Prostate gland (tissue), 2 donors: ENCODE data around the gene RYR2.

Experiments
- CTCF ChIP-seq, 4 experiments: fragments of 200-600 bp in 2 of 4; fragments of 450-650 bp in 2 of 4; sonication (generic) in 2 of 4; IDR thresholded peaks; 1 replicate in 3 of 4; 2 replicates in 1 of 4; pipeline ENCODE4 v1.5.1; 2016 to 2019; ENCODE audit warnings: antibody characterized with exemption in 4 of 4, mild to moderate bottlenecking in 2 of 4, moderate library complexity in 2 of 4
- POLR2A ChIP-seq: fragments of 450-650 bp; IDR thresholded peaks from one replicate; pipeline ENCODE4 v1.6.1; 2016; ENCODE audit warnings: antibody characterized with exemption, mild to moderate bottlenecking
- POLR2AphosphoS5 ChIP-seq: sonication (generic); formaldehyde crosslinking; IDR thresholded peaks from one replicate; pipeline ENCODE4 v1.6.1; 2017; ENCODE audit warnings: antibody characterized with exemption

DNA sequence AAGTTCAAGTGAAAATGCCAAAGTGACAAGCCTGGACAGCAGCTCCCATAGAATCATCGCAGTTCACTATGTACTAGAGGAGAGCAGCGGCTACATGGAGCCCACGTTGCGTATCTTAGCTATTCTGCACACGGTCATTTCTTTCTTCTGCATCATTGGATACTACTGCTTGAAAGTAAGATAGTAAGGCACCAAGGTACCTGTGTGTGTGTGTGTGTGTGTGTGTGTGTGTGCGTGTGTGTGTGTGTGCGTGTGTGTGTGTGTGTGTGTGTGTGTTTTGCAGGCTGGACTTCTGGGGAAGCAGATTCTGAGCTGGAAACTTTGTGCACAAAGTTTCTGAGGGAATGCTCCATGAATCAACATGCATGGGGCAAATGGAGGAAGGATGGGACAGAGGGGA is 750.2 kb downstream of the RYR2 start:
- TF ChIP-seq POLR2AphosphoS5 (no peak), CTCF (IDR thresholded peaks at IDR 0.05) (no peak), POLR2A (no peak)
